Cardiac muscle cell (in vitro differentiated cells and primary cell): ENCODE results near the gene PER1. TPM values are rescaled to one million over a fixed set of nuclear protein-coding genes. Genes with fewer than 3 reads are reported as not detected.

Experiments
- DNase-seq, 2 donors: peaks; one replicate each; pipeline versions ENCODE4 v3.0.0 to v3.0.0-alpha.2; 2010 to 2017; ENCODE audit warnings: low read depth in 1 of 2, low spot score in 1 of 2
- H3K27ac ChIP-seq: fragments of 200-600 bp; sonication (generic); 2 replicates; pipeline ENCODE4 v1.5.1; 2016
- H3K27me3 ChIP-seq: fragments of 200-600 bp; sonication (generic); 2 replicates; pipeline ENCODE4 v1.6.0; 2016; ENCODE audit warnings: control low read depth
- H3K36me3 ChIP-seq: fragments of 200-600 bp; sonication (generic); 2 replicates; pipeline ENCODE4 v1.5.1; 2016; ENCODE audit warnings: control low read depth
- H3K4me1 ChIP-seq: fragments of 200-600 bp; sonication (generic); 2 replicates; pipeline ENCODE4 v1.8.1; 2017; ENCODE audit warnings: low read depth, mild to moderate bottlenecking, mixed run types
- H3K4me3 ChIP-seq: fragments of 200-600 bp; sonication (generic); 2 replicates; pipeline ENCODE4 v1.5.1; 2016; ENCODE audit warnings: mild to moderate bottlenecking
- H3K9me3 ChIP-seq: fragments of 200-600 bp; sonication (generic); 2 replicates; pipeline ENCODE4 v1.5.1; 2017; ENCODE audit warnings: low read depth, mild to moderate bottlenecking, control low read depth
- CTCF ChIP-seq: IDR thresholded peaks from 2 replicates; pipeline ENCODE4 v1.5.1; 2012; ENCODE audit warnings: low read depth, mild to moderate bottlenecking, low read length
- polyA plus RNA-seq: library from polyadenylated mRNA; unstranded; fragments of >200 nt; fragmentation: Nextera tagmentation; extraction: Ambion mirVana; gene quantifications from 2 replicates; pipeline ENCODE4 v1.2.1, GENCODE V29; 2016
- total RNA-seq: library from RNA; depleted of rRNA; stranded (reverse); fragments of >200 nt; gene quantifications from 2 replicates; pipeline ENCODE4 v1.2.3, GENCODE V29; 2016

Gene PER1
- total and polyA plus RNA-seq, 2 experiments from 2014 or later: 28.2 to 51.9 TPM

GRCh38 chr17:8159459-8160223 lies 7.4 kb upstream of the PER1 start:
- Histone ChIP-seq H3K9me3 (no peaks in the 10 kb centered on the region), H3K27me3 (no peaks in the 10 kb centered on the region), H3K4me1 (peaks cover 22% of the 10 kb centered on the region), H3K4me3 (no peak overlapping the region), H3K27ac (no peak overlapping the region), H3K36me3 (peaks cover 5% of the 10 kb centered on the region)
- TF ChIP-seq CTCF: no peak
- DNase-seq: no peak

GRCh38 chr17:8159032-8159400 lies 6.8 kb upstream of the PER1 start:
- peaks cover 19% of the 10 kb centered on the region for H3K4me1 ChIP-seq
- H3K27ac ChIP-seq: no peak overlapping the region
- no peaks in the 10 kb centered on the region for H3K9me3 ChIP-seq
- H3K36me3 ChIP-seq: peaks cover 5% of the 10 kb centered on the region
- no peak for DNase-seq
- H3K4me3 ChIP-seq: no peak overlapping the region
- no peak for TF ChIP-seq CTCF
- no peaks in the 10 kb centered on the region for H3K27me3 ChIP-seq

GRCh38 chr17:8158267-8159031 lies 6.2 kb upstream of the PER1 start:
- H3K4me1 ChIP-seq: peaks cover 19% of the 10 kb centered on the region
- H3K27me3 ChIP-seq: no peaks in the 10 kb centered on the region
- no peaks in the 10 kb centered on the region for H3K9me3 ChIP-seq
- peak; percentile 90 to 93 for DNase-seq
- no peak overlapping the region for H3K4me3 ChIP-seq
- H3K27ac ChIP-seq: peak overlapping the region; percentile 8
- peak; percentile 80 for TF ChIP-seq CTCF
- H3K36me3 ChIP-seq: peaks cover 5% of the 10 kb centered on the region

- Histone ChIP-seq H3K36me3 (peaks cover 3% of the 10 kb centered on the region), H3K27ac (peak overlapping the region; percentile 98), H3K27me3 (no peaks in the 10 kb centered on the region), H3K9me3 (no peaks in the 10 kb centered on the region), H3K4me3 (peak overlapping the region; percentile 42), H3K4me1 (peaks cover 21% of the 10 kb centered on the region)
- peak; percentile 100 for DNase-seq
- TF ChIP-seq CTCF: no peak
Observed at GRCh38 chr17:8156246-8156992, 4.2 kb upstream of the PER1 start.

- peak in 1 of 2 donors; percentile 45 for DNase-seq
- Histone ChIP-seq H3K27me3 (no peaks in the 10 kb centered on the region), H3K27ac (peak overlapping the region; percentile 88), H3K4me3 (peak overlapping the region; percentile 42), H3K36me3 (no peaks in the 10 kb centered on the region), H3K9me3 (no peaks in the 10 kb centered on the region), H3K4me1 (peaks cover 21% of the 10 kb centered on the region)
- no peak for TF ChIP-seq CTCF
Observed at GRCh38 chr17:8155996-8156245, 3.7 kb upstream of the PER1 start.
